VCaP (cell line): ENCODE results near the gene NXF1.

Source experiments
- H3K27ac ChIP-seq: fragments of 450-650 bp; 2 replicates; pipeline ENCODE4 v1.5.1; 2017
- TF ChIP-seq, protein P1 (sequence below): fragments of 450-650 bp; conservative IDR thresholded peaks from 2 replicates; pipeline ENCODE4 v1.5.1; 2017; ENCODE audit warnings: mild to moderate bottlenecking, moderate library complexity

Gene NXF1

DNA sequence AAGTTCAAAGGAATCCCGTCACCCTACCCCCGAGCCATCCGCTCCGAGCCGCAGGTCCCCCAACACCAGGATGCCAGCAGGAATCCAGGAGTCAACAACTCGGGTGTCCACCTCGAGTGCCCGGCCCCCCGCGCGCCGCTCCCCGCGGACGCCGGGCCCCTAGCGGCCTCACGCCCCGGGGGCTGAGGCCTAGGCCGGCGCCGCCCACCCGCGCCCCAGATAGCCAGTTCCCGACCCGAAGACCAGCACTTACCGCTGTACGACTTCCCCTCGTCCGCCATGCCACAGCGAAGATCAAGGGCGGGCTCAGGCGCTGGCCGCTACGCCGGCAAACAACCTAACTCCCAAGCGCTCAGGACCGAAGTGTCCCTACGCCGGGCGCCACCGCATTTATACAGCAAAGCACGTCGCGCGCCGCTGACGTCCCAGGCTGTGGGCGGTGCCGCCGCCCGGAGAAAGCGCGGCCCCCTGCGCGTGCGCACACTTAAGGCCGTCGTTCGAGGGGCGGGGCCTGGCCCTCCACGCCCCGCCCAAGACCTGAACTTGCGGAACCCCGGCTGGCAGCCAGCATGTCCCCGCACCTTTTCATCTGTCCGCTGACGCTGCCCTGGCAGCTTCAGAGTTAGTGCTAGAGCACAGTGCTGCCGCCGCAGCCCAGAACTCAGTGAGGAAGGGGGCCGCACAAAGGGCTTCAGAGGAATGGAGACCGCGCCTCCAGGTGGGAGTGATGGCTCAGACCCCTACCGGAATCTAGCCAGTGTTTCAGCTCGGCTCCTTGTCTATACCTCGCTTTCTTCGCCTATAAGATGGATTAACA, at the start of gene NXF1:
NXF1 (minus strand) TSS at position 365 of the 817 bp plus-strand sequence; CDS start at position 281, 84 bp downstream.
- TF ChIP-seq, protein P1, sequence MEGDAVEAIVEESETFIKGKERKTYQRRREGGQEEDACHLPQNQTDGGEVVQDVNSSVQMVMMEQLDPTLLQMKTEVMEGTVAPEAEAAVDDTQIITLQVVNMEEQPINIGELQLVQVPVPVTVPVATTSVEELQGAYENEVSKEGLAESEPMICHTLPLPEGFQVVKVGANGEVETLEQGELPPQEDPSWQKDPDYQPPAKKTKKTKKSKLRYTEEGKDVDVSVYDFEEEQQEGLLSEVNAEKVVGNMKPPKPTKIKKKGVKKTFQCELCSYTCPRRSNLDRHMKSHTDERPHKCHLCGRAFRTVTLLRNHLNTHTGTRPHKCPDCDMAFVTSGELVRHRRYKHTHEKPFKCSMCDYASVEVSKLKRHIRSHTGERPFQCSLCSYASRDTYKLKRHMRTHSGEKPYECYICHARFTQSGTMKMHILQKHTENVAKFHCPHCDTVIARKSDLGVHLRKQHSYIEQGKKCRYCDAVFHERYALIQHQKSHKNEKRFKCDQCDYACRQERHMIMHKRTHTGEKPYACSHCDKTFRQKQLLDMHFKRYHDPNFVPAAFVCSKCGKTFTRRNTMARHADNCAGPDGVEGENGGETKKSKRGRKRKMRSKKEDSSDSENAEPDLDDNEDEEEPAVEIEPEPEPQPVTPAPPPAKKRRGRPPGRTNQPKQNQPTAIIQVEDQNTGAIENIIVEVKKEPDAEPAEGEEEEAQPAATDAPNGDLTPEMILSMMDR, result peak; percentile 6; the same call in 1 of the 2 replicates
- peak within 1 kb of the TSS; percentile 80 for H3K27ac ChIP-seq

DNA sequence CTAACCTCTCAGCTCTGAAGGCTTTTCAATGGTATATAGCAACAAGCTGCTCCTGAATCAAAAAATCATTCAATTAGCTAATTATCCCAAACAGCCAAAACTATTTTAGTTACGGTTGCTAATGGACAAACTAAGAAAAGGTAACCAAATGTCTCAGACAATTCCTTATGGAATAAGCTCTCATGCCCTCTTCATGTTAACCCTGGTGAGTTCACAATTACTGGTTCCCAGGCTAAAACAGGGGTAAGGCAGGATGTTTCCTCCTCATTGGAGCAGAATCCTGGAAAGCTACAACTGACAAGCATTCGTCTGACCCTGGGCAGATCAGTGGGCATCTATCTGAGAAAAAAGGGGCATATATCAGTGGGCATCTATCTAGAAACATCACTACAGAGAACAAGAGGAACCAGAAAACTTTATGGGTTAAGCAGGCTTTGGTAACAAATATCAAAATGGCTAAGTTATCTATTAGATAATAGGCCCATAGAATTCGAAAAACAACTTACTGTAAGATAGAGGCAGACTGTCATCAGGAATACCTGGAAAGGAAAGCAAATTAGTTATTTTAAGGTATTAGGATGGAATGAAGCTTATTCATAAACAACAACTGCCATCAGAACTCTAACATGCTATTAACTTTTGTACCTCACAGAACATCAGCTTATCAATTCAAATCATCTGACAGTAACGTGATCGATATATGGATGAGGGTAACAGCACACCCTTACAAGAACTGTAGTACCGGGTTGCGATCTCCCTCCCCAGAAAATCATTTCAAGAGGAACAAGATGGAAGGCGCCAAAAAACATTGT, 49.0 kb upstream of the NXF1 start:
- TF ChIP-seq, protein P1, result no peak
- H3K27ac ChIP-seq, result peak overlapping the region; percentile 96

DNA sequence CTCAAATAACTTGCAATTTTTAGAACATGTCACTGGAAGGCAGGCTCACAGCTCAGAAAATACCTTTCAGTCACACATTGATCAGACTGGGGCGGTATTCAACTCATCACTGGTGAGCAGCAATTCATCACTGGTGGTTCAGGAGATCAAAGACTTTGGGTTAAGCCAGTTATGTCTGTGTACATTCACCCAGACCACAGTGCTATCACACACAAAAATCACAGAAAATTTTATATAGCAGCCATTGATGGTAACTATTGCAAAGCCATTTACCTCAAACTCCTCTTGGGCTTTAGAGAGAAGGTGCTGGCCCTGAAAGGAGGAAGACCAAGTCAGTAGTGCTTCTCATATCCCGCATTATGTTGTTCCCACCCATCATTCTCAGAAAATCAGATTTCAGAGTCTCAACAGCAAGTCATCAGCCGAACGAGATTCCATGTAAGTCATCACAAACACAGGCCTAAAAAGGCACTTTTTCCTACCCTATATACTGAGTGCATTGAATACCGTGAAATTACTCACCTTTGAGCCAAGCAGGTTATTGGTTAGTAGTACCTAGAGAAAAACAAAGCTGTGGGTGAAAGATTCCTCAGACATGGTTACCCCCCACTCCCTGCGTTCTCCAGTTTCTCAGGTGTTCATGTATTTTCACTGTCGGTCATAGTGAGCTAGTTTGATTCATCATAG, 48.2 kb upstream of the NXF1 start:
- TF ChIP-seq, protein P1, result no peak
- H3K27ac ChIP-seq, result peak overlapping the region; percentile 96; the same call in 1 of the 2 replicates

DNA sequence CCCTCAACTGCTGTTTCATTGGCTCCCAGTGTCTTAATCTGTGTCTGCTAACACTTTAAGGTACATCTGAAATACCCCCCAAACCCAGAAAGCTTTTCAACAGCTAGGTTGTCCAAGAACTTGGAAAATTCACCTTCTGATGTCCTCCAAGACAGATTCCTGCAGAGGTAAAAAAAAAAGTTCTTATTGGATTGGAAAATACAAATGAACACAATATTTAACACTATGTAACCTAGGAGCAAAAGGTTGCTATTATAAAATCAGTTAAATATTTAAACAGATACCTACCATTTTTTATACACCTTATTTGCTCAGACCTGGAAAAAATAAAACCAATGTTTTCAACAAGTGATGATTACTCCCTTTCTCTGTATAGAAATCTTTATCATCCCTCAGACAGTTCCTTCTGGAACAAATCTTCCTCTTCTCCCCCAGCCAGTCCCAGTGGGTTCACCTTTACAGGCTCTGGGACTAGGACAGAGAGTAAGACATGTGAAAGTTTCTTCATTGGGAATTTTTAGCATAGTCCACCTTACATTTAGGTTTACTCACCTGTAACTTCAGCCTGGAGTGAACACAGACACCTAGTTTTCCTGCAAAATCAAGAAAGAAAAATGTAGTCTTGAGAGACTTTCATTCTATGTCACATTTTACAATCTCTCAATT, 47.4 kb upstream of the NXF1 start:
- peak overlapping the region; percentile 96; the same call in 1 of the 2 replicates for H3K27ac ChIP-seq
- TF ChIP-seq, protein P1, result no peak

DNA sequence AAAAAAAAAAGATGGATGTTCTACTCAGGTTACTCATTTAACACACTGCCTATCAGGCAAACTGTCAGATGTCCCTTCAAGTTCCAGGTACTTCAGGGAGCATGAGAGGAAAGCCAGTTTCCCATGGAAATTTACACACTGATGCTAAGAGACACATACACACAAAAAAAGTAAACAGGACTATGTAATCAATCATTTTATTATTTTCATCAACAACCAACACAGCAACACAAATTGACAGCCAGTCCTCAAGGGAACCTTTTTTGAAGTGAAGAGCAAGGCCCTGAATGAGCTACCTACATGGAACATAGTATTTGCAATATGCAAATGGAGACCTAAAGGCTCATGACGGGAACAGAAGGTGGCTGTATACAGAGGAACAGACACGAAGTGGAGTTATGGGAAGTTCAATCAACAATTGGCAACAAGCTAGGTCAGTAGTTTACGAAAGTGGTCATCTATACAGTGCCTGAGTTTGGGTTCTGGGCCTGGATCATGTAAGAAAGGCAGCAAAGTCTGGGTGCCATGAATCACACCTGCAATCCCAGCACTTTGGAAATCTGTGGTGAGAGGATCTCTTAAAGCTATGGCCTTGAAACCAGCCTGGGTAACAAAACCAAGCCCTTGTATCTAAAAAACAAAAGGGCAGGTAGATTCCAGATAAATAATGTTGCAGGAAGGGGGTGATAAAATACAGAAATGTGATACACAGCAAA, 46.7 kb upstream of the NXF1 start:
- peak overlapping the region; percentile 7 for H3K27ac ChIP-seq
- TF ChIP-seq, protein P1, result no peak

DNA sequence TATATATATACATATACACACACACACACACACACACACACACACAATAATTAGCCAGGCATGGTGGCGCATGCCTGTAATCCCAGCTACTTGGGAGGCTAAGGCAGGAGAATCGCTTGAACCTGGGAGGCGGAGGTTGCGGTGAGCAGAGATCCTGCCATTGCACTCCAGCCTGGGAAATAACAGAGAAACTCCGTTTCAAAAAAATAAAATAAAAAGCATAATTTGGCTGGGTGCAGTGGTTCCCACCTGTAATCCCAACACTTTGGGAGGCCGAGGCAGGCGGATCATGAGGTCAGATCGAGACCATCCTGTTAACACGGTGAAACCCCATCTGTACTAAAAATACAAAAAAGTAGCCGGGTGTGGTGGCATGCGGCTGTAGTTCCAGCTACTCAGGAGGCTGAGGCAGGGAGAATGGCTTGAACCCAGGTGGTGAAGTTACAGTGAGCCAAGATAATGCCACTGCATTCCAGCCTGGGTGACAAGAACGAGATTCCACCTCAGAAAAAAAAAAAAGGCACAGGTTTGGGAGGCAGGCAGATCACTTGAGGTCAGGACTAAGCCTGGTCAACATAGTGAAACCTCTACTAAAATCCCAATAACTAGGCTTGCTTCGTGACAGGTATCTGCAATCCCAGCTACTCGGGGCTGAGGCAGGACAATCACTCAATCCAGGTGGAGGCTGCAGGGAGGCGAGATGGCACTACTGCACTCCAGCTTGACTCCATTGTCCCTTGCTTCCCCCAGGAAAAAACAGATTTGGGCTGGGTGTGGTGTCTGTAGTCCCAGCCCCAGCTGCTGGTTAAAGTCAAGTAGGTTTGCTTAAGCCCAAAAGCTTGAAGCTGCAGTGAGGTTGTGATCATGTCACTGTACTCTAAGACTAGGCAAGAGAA, 45.9 kb upstream of the NXF1 start:
- TF ChIP-seq, protein P1, result no peak
- H3K27ac ChIP-seq, result peak overlapping the region; percentile 7
